GM23338 (cell line): Measurements from ENCODE around the gene NUMB. TPM values are rescaled to one million over a fixed set of nuclear protein-coding genes. Genes with fewer than 3 reads are reported as not detected.
"Not testable (repeated sequence)": the region's sequence is repeated elsewhere in the genome, so short reads cannot be mapped to it uniquely, and the experiment has no call there.

ENCODE experiments used
- ATAC-seq: fragments of 200-7000 bp; cut with Tn5 transposase; 3 replicates; pipeline ENCODE4 v1.9.1; 2020
- DNase-seq: peaks from one replicate; pipeline ENCODE4 v3.0.0-alpha.2; 2015; ENCODE audit warnings: low spot score
- H2AFZ ChIP-seq: fragments of 200-600 bp; sonication (generic); 2 replicates; pipeline ENCODE4 v1.8.0; 2016; ENCODE audit warnings: antibody characterized with exemption, mild to moderate bottlenecking, moderate library complexity
- H3F3A ChIP-seq: fragments of 200-600 bp; sonication (generic); replicated peaks from 2 replicates; pipeline ENCODE4 v1.8.0; 2017; ENCODE audit warnings: antibody characterized with exemption, mixed run types, low read depth
- H3K27ac ChIP-seq: fragments of 200-600 bp; sonication (generic); 2 replicates; pipeline ENCODE4 v1.6.1; 2016; ENCODE audit warnings: low read depth
- H3K27me3 ChIP-seq: fragments of 200-600 bp; sonication (generic); 2 replicates; pipeline ENCODE4 v1.8.0; 2016; ENCODE audit warnings: mild to moderate bottlenecking, mixed run types, moderate library complexity; ENCODE audit not compliant: insufficient read depth
- H3K36me3 ChIP-seq: fragments of 200-600 bp; sonication (generic); 2 replicates; pipeline ENCODE4 v1.8.0; 2016; ENCODE audit warnings: mild to moderate bottlenecking; ENCODE audit not compliant: insufficient read depth
- H3K4me1 ChIP-seq: fragments of 200-600 bp; sonication (generic); 2 replicates; pipeline ENCODE4 v1.8.0; 2016; ENCODE audit warnings: mild to moderate bottlenecking, moderate library complexity; ENCODE audit not compliant: insufficient read depth
- H3K4me2 ChIP-seq: fragments of 200-600 bp; sonication (generic); 2 replicates; pipeline ENCODE4 v1.7.1; 2017; ENCODE audit warnings: mixed run types
- H3K4me3 ChIP-seq: fragments of 200-600 bp; sonication (generic); 2 replicates; pipeline ENCODE4 v1.6.1; 2016; ENCODE audit warnings: mixed run types
- H3K79me2 ChIP-seq: fragments of 200-600 bp; sonication (generic); replicated peaks from 2 replicates; pipeline ENCODE4 v1.8.0; 2017; ENCODE audit warnings: mild to moderate bottlenecking; ENCODE audit not compliant: insufficient read depth
- H3K9me2 ChIP-seq: fragments of 200-600 bp; sonication (generic); 2 replicates; pipeline ENCODE4 v1.8.0; 2017; ENCODE audit not compliant: insufficient read depth
- H4K20me1 ChIP-seq: fragments of 200-600 bp; sonication (generic); replicated peaks from 2 replicates; pipeline ENCODE4 v1.8.0; 2017; ENCODE audit warnings: mild to moderate bottlenecking; ENCODE audit not compliant: insufficient read depth
- H3K27ac Mint-ChIP-seq: 2 replicates; pipeline ENCODE4 v1.8.0; 2020; ENCODE audit warnings: inconsistent platforms, mild to moderate bottlenecking, moderate library complexity, mixed read lengths
- H3K27me3 Mint-ChIP-seq: 3 replicates; pipeline ENCODE4 v1.8.0; 2022; ENCODE audit warnings: low read depth, mild to moderate bottlenecking, moderate library complexity, mixed read lengths, inconsistent platforms; ENCODE audit not compliant: insufficient read depth, poor library complexity
- H3K36me3 Mint-ChIP-seq: 3 replicates; pipeline ENCODE4 v1.8.0; 2021; ENCODE audit warnings: low read depth, mild to moderate bottlenecking, inconsistent platforms, moderate library complexity, mixed read lengths
- H3K4me1 Mint-ChIP-seq: 3 replicates; pipeline ENCODE4 v1.8.0; 2020; ENCODE audit warnings: mild to moderate bottlenecking, inconsistent platforms, mixed read lengths
- H3K4me3 Mint-ChIP-seq: 3 replicates; pipeline ENCODE4 v1.8.0; 2021; ENCODE audit warnings: moderate library complexity, mild to moderate bottlenecking, inconsistent platforms, mixed read lengths
- H3K9me3 Mint-ChIP-seq: 3 replicates; pipeline ENCODE4 v1.8.0; 2020; ENCODE audit warnings: moderate library complexity, mild to moderate bottlenecking, inconsistent platforms, mixed read lengths
- CREB1 ChIP-seq: fragments of 250-450 bp; sonication (Bioruptor Pico); IDR thresholded peaks from 2 replicates; pipeline ENCODE4 v1.5.0; 2020; ENCODE audit warnings: low read depth, mild to moderate bottlenecking, moderate library complexity
- CTCF ChIP-seq, 2 experiments: fragments of 200-600 bp in 1 of 2; sonication (generic) in 1 of 2; conservative IDR thresholded peaks; 2 replicates each; pipeline versions ENCODE4 v1.5.1 to v1.6.1; 2016 to 2017; ENCODE audit warnings: antibody characterized with exemption in 2 of 2, low read depth in 2 of 2, mild to moderate bottlenecking in 2 of 2, moderate library complexity in 1 of 2
- ETS1 ChIP-seq: IDR thresholded peaks from 2 replicates; pipeline ENCODE4 v1.6.1; 2016; ENCODE audit warnings: antibody characterized with exemption
- EZH2 ChIP-seq: fragments of 200-600 bp; sonication (generic); IDR thresholded peaks from one replicate; pipeline ENCODE4 v1.8.0; 2017; ENCODE audit warnings: antibody characterized with exemption, mild to moderate bottlenecking, low read depth; ENCODE audit not compliant: unreplicated experiment
- EZH2phosphoT487 ChIP-seq: fragments of 200-600 bp; sonication (generic); IDR thresholded peaks from one replicate; pipeline ENCODE4 v1.8.1; 2018; ENCODE audit warnings: antibody characterized with exemption; ENCODE audit not compliant: unreplicated experiment
- JUNB ChIP-seq: IDR thresholded peaks from one replicate; pipeline ENCODE4 v1.6.1; 2016; ENCODE audit warnings: antibody characterized with exemption; ENCODE audit not compliant: unreplicated experiment
- NANOG ChIP-seq: IDR thresholded peaks from 2 replicates; pipeline ENCODE4 v1.6.1; 2016; ENCODE audit warnings: antibody characterized with exemption, borderline replicate concordance
- POLR2AphosphoS5 ChIP-seq: IDR thresholded peaks from 2 replicates; pipeline ENCODE4 v1.6.1; 2016; ENCODE audit warnings: antibody characterized with exemption, low read depth
- ZNF114 ChIP-seq: fragments of 250-450 bp; sonication (Bioruptor Pico); IDR thresholded peaks from 2 replicates; pipeline ENCODE4 v1.5.0; 2020; ENCODE audit warnings: mild to moderate bottlenecking, moderate library complexity
- ZNF331 ChIP-seq: fragments of 250-450 bp; sonication (Bioruptor Pico); IDR thresholded peaks from 2 replicates; pipeline ENCODE4 v1.5.0; 2020; ENCODE audit warnings: low read depth, mild to moderate bottlenecking, moderate library complexity
- polyA plus RNA-seq: library from polyadenylated mRNA; unstranded; fragments of >200 nt; fragmentation: Nextera tagmentation; extraction: Ambion mirVana; gene quantifications from 2 replicates; pipeline ENCODE4 v1.2.1, GENCODE V29; 2016
- total RNA-seq: library from RNA; depleted of rRNA; stranded (reverse); fragments of >200 nt; shearing (Covaris generic); gene quantifications from 2 replicates; pipeline ENCODE4 v1.2.3, GENCODE V29; 2014
- TF ChIP-seq, protein P1 (sequence below): IDR thresholded peaks from one replicate; pipeline ENCODE4 v1.6.1; 2018; ENCODE audit warnings: antibody characterized with exemption; ENCODE audit not compliant: unreplicated experiment

Gene NUMB
- total and polyA plus RNA-seq, 2 experiments from 2014 or later: 32.1 to 36.7 TPM

GRCh38 chr14:73406248-73406647 lies 52.1 kb downstream of the NUMB start:
- H3K27ac Mint-ChIP-seq, H3K27me3 ChIP-seq, H2AFZ ChIP-seq, DNase-seq, H3K4me3 Mint-ChIP-seq, H3K9me3 Mint-ChIP-seq, H3K9me2 ChIP-seq, H3K4me1 Mint-ChIP-seq, H3K4me3 ChIP-seq, H3K27me3 Mint-ChIP-seq, H3K27ac ChIP-seq, H3F3A ChIP-seq, ATAC-seq, H3K4me1 ChIP-seq, H3K4me2 ChIP-seq: not testable (repeated sequence)
- H3K79me2 ChIP-seq: peaks cover 33% of the 10 kb centered on the region
- peaks cover 16% of the 10 kb centered on the region; the same call in 1 of the 2 replicates for H3K36me3 ChIP-seq
- H3K36me3 Mint-ChIP-seq: peaks cover 29% of the 10 kb centered on the region; the same call in 2 of the 3 replicates
- H4K20me1 ChIP-seq: peaks cover 11% of the 10 kb centered on the region; the same call in 1 of the 2 replicates

GRCh38 chr14:73403181-73403752 lies 55.1 kb downstream of the NUMB start:
- Histone ChIP-seq H3K36me3 (peaks cover 10% of the 10 kb centered on the region; the same call in 1 of the 2 replicates), H3K9me2 (no peaks in the 10 kb centered on the region), H2AFZ (no peak overlapping the region), H3K4me1 (no peaks in the 10 kb centered on the region), H3K27me3 (no peaks in the 10 kb centered on the region), H3K79me2 (peaks cover 39% of the 10 kb centered on the region), H3K4me2 (no peak overlapping the region), H3K27ac (peak overlapping the region; percentile 12; the same call in 1 of the 2 replicates), H4K20me1 (peaks cover 5% of the 10 kb centered on the region), H3F3A (no peaks in the 10 kb centered on the region), H3K4me3 (no peak overlapping the region)
- Mint-ChIP-seq H3K27ac (no peak overlapping the region), H3K4me3 (no peak overlapping the region), H3K9me3 (peaks cover 2% of the 10 kb centered on the region; the same call in 1 of the 3 replicates), H3K27me3 (no peaks in the 10 kb centered on the region), H3K36me3 (peaks cover 23% of the 10 kb centered on the region; the same call in 2 of the 3 replicates), H3K4me1 (peaks cover 2% of the 10 kb centered on the region; the same call in 1 of the 3 replicates)
- no peak for DNase-seq
- ATAC-seq: no peak
- TF ChIP-seq, protein P1, sequence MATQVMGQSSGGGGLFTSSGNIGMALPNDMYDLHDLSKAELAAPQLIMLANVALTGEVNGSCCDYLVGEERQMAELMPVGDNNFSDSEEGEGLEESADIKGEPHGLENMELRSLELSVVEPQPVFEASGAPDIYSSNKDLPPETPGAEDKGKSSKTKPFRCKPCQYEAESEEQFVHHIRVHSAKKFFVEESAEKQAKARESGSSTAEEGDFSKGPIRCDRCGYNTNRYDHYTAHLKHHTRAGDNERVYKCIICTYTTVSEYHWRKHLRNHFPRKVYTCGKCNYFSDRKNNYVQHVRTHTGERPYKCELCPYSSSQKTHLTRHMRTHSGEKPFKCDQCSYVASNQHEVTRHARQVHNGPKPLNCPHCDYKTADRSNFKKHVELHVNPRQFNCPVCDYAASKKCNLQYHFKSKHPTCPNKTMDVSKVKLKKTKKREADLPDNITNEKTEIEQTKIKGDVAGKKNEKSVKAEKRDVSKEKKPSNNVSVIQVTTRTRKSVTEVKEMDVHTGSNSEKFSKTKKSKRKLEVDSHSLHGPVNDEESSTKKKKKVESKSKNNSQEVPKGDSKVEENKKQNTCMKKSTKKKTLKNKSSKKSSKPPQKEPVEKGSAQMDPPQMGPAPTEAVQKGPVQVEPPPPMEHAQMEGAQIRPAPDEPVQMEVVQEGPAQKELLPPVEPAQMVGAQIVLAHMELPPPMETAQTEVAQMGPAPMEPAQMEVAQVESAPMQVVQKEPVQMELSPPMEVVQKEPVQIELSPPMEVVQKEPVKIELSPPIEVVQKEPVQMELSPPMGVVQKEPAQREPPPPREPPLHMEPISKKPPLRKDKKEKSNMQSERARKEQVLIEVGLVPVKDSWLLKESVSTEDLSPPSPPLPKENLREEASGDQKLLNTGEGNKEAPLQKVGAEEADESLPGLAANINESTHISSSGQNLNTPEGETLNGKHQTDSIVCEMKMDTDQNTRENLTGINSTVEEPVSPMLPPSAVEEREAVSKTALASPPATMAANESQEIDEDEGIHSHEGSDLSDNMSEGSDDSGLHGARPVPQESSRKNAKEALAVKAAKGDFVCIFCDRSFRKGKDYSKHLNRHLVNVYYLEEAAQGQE: no peak
- TF ChIP-seq CTCF (conservative IDR thresholded peaks at IDR 0.05; ENCODE audit: low read depth in 2 of 2) (no peak), EZH2 (no peak), ETS1 (no peak), NANOG (no peak), JUNB (no peak), POLR2AphosphoS5 (no peak), CREB1 (no peak), ZNF331 (CRISPR knock-in tag) (no peak), EZH2phosphoT487 (no peak), ZNF114 (no peak)
